ENCODE results near the gene LRRC27.
"Not testable (repeated sequence)": the region's sequence is repeated elsewhere in the genome, so short reads cannot be mapped to it uniquely, and the experiment has no call there.

Gene LRRC27

GRCh38 chr10:132316133-132316532 lies 15.9 kb upstream of the LRRC27 start:
- no peak for DNase-seq

GRCh38 chr10:132317477-132317876 lies 14.5 kb upstream of the LRRC27 start:
- not testable (repeated sequence) for DNase-seq

- peak; percentile 85 for DNase-seq
Observed at GRCh38 chr10:132319853-132320653, 11.9 kb upstream of the LRRC27 start.

- no peak for DNase-seq
Observed at GRCh38 chr10:132320654-132321469, 11.1 kb upstream of the LRRC27 start.

- DNase-seq, result no peak
Observed at GRCh38 chr10:132321726-132322125, 10.3 kb upstream of the LRRC27 start.

- DNase-seq, result no peak
Observed at GRCh38 chr10:132322586-132323048, 9.4 kb upstream of the LRRC27 start.

- DNase-seq, result no peak
Observed at GRCh38 chr10:132324186-132324585, 7.8 kb upstream of the LRRC27 start.

- DNase-seq, result no peak
Observed at GRCh38 chr10:132326344-132326889, 5.6 kb upstream of the LRRC27 start.

- DNase-seq, result no peak
Observed at GRCh38 chr10:132326925-132327324, 5.1 kb upstream of the LRRC27 start.

- no peak for DNase-seq
Observed at GRCh38 chr10:132328106-132328505, 3.9 kb upstream of the LRRC27 start.

GRCh38 chr10:132328738-132329137 lies 3.3 kb upstream of the LRRC27 start:
- DNase-seq, result no peak

- DNase-seq, result peak; percentile 55 to 62
Observed at GRCh38 chr10:132329565-132330485, 2.2 kb upstream of the LRRC27 start.

- DNase-seq, result no peak
Observed at GRCh38 chr10:132330486-132330833, 1.5 kb upstream of the LRRC27 start.

GRCh38 chr10:132332433-132332754 lies 401 bp downstream of the LRRC27 start:
- peak; percentile 27 to 34 for DNase-seq

GRCh38 chr10:132333386-132333785 lies 1.4 kb downstream of the LRRC27 start:
- DNase-seq, result no peak

- DNase-seq, result no peak
Observed at GRCh38 chr10:132334631-132335188, 2.7 kb downstream of the LRRC27 start.

- no peak for DNase-seq
Observed at GRCh38 chr10:132335189-132336063, 3.4 kb downstream of the LRRC27 start.

- DNase-seq, result no peak
Observed at GRCh38 chr10:132336064-132336746, 4.2 kb downstream of the LRRC27 start.

- DNase-seq, result no peak
Observed at GRCh38 chr10:132336919-132337407, 5.0 kb downstream of the LRRC27 start.

- not testable (repeated sequence) for DNase-seq
Observed at GRCh38 chr10:132337854-132338253, 5.9 kb downstream of the LRRC27 start.

- no peak for DNase-seq
Observed at GRCh38 chr10:132338876-132339275, 6.9 kb downstream of the LRRC27 start.
